ENCODE measurements around the gene ZBTB7C.

The ZBTB7C gene

DNA sequence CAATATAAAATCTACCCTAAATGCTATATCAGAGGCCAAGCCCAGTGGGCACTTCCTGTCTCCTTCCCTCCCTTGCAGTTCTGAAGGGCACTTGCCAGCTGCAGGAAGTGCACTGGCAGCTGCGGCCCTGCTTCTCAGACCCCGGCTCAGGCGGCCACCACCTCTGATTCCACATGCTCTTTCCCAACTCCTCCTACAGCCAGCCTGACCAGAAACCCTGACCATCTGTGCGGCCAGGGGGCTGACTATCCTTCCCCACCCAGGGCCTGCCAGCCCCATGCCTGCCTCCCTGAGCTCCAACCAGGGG, 88.6 kb downstream of the ZBTB7C start:
- DNase-seq, result no peak

DNA sequence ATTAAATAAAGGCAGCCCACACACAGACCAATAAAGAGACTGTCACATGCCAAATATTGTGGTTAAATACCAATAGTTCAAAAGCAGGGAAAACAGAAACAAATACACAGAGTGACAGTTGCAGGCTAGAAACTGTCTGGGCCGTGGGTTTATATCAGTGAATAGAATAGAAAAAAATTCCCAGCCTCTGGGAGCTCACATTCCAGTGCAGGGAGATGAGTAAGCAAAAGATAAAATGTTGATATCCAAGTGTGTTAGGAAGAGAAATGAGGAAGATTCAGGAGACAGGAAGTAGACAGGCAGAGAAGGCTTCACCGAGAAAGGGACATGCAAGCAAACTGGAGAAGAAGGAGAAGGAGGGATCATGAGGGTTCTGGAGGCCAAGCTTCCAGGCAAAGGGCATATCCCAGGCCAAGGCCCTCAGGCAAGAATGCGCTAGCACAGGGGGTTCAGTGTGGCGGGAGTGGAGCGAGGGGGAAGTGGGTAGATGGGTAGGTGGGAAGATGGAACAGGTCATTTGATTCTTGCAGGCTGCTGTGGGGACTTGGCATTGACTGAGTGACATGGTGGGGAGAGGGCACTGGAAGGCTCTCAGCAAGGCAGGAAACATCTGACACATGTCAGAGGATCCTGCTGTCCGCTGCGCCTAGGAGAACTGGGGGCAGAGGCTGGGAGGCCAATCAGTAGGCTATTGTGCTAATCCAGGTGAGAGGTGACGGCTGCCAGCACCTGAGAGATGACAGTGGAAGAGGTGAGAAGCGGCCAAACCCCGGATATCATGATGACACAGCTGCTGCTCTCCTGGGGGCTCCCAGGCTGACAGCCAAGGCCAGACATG, 89.2 kb downstream of the ZBTB7C start:
- no peak for DNase-seq

- DNase-seq, result no peak
These were observed 90.7 kb downstream of the ZBTB7C start for GRCh38 chr18:48318436-48318835.

DNA sequence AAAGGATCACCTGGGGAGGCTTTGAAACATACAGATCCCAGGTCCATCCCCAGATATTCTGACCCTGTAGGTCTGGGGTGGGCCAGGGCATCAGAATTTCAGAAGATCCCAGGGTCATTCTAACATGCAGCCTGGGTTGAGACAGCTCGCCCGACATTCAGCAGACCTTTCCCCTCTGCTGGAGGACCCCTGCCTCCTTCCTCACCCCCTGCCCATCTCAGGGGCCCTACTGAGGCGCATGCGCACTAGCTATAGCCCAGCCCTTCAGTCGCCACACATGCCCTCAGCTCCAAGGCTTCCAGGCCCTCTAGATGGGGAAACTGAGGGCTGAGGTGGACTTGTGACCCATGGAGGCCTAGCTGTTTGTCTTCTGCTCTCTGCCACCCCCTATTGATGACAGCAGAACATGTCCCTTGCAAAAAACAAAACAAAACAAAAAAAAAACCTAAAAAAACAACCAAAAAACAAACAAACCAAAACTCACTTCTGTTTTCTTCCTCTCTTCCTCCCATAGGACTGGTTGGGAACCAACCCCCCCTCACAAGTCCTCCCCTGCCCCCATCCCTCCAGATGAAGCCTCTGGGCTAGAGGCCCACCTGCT, 91.3 kb downstream of the ZBTB7C start:
- DNase-seq, result no peak

DNA sequence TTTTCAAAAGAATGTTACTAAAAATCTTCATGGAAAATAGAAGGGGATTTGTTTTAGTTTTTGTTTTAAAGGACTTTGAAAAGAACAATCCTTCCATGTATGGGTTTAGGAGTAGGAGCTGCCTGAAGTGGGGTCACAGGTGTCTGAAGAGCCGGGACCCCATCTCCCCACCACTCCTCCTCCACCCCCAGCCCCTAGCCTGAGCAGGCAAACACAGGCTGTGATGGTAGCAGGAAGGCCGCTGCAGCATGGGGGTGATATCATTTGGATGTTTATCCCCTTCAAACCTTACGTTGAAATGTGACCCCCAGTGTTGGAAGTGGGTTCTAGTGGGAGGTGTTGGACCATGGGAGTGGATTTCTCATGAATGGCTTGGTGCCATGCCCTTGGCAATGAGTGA, 93.0 kb downstream of the ZBTB7C start:
- DNase-seq, result no peak

GRCh38 chr18:48314690-48315089, 94.5 kb downstream of the ZBTB7C start:
- DNase-seq, result no peak

DNA sequence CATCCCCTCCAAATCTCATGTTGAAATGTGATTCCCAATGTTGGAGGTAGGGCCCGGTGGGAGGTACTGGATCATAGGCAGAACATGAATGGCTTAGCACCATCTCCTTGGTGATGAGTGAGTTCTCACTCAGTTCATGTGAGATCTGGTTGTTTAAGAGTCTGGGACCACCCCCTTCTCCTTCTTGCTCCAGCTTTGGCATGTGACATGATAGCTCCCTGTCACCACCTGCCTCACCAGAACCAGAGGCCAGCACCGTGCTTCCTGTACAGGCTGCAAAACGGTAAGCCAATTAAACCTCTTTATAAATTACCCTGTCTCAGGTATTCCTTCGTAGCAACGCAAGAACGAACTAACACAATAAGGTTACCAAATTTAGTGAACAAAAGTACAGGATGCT, 95.4 kb downstream of the ZBTB7C start:
- DNase-seq, result no peak

DNA sequence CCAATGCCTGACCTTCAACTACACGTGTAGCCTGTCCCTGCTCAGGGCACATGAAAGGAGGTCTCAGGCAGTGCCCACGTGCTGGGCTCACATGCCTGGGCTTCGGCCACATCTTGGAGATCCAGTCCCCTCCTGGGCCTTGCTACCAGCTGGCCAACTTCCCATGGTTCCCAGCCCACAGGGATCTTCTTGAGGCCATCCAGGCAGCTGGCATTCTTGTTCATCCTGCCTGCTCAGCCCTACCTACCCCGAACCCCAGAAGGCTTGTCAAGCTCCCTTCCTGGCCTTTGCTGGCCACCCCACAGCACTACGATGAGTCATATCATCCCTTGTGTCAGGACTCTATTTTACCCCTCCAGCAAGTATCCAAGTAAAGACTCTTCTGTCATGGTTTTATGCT, 97.1 kb downstream of the ZBTB7C start:
- DNase-seq, result no peak

- DNase-seq, result no peak
These were observed 98.2 kb downstream of the ZBTB7C start for GRCh38 chr18:48310999-48311398.

GRCh38 chr18:48310353-48310752, 98.8 kb downstream of the ZBTB7C start:
- no peak for DNase-seq

DNA sequence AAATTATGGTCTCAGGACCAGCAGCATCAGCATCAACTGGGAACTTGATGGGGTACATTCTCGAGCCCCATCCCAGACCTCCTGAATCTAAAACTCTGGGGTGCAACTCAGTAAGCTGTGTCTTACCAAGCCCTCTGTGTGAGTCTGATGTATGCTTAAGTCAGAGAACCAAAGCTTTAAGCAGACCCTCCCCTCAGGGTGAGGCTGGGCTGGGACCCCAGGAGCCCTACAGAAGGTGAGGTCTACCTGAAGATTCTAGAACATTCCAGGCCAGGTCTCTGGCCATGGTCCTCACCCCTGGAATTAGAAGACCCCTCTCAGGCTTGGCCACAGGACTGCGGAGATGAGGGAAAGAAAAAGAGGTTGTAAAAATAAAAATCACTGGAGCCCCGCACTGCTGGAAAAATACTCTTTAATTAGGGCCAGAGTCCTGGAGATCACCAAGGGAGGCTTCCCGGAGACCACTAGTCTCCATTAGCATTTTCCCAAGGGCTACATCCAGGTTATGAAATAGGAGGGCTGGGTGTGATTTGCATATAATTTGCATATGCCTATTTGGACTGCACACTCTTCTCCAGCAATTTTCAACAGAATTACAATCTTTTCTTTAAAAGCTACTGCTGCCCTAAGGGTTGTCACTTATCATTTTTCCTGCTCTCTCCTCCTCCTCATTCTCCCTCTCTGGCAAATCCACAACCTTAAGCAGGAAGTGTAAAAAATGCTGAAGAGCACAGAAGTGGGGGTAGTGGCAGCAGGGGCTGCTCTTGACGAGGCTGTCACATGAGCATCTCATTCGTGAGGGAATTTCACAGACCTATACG, 100.2 kb downstream of the ZBTB7C start:
- DNase-seq, result no peak

- no peak for DNase-seq
These were observed 101.1 kb downstream of the ZBTB7C start for GRCh38 chr18:48308027-48308635.

GRCh38 chr18:48306838-48307237, 102.3 kb downstream of the ZBTB7C start:
- no peak for DNase-seq

DNA sequence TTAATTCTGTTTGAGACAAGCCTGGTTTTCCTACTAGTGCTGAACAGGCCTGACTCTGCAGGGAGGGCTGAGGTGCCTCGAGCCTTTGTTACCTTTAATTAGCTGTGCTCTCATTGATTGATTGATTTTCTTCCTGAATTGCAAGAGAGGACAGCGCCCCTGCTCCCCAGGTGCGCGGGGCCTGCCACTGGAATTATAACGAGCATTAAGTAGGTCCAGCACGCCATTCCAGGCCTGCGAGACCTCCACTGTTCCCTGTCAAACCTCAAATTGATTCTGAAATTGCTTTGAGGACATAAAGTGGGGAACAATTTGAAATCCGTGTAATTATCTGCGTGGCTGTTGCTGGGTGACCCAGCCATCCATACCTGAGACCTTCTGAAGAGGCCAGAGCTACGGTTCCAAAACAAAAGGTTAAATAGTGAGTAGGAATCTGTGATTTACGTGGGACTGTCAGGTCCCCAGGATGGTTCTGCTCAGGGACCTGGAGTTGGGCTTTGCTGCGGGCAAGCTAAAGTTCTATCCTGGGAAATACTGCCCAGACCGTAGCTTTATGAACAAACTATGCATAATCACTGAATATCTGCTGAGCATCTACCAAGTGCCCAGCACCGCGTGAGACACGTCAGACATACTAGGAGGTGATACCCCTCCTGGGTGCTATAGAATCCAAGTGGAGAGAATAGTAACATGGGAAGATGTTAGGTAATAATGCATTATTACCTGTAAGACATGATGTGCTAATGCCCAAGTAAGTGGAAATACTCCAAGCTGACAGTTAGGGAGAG, 104.1 kb downstream of the ZBTB7C start:
- DNase-seq, result no peak

- no peak for DNase-seq
These were observed 105.3 kb downstream of the ZBTB7C start for GRCh38 chr18:48303883-48304282.

- DNase-seq, result no peak
These were observed 106.4 kb downstream of the ZBTB7C start for GRCh38 chr18:48302736-48303135.

- no peak for DNase-seq
These were observed 108.7 kb downstream of the ZBTB7C start for GRCh38 chr18:48300463-48300961.

DNA sequence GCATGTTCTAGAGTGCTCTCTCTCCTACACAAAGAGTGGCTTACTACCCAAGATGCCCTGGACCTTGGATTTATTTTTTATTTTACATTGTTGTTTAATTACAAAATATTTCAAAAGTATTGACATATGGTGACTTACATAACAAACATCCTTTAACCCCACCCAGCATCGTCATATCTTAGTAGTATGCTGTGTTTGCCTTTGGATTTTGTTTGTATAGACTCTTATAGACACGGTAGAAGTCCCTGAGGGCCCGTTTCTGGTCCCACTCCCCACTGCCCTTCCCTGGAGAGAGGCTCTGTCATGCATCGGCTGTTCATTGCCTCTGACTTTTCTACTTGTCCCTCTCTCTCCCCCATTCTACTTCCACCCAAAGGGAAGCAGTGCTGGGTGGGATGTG, 112.0 kb downstream of the ZBTB7C start:
- no peak for DNase-seq

DNA sequence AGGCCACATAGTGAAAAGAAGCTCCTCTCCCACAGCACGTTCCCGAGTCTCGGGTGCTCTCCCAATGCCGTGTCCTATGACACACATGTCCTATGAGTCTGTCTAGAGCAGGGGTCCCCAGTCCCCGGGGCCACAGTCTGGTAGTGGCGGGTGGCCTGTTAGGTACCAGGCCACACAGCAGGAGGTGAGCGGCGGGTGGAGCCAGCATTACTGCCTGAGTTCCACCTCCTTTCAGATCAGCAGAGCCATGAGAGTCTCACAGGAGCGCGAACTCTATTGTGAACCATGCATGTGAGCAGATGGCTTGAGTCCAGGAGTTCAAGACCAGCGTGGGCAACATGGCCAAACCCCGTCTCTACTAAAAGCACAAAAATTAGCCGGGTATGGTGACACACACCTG, 112.6 kb downstream of the ZBTB7C start:
- no peak for DNase-seq

- DNase-seq, result no peak
These were observed 113.4 kb downstream of the ZBTB7C start for GRCh38 chr18:48295586-48296311.

GRCh38 chr18:48294899-48295585, 114.1 kb downstream of the ZBTB7C start:
- no peak for DNase-seq
